RPMI8226 (cell line): ENCODE results near the gene ZDHHC21.

Source experiments
- DNase-seq: peaks from one replicate; pipeline ENCODE4 v3.0.0-alpha.2; 2015

The ZDHHC21 gene, protein sequence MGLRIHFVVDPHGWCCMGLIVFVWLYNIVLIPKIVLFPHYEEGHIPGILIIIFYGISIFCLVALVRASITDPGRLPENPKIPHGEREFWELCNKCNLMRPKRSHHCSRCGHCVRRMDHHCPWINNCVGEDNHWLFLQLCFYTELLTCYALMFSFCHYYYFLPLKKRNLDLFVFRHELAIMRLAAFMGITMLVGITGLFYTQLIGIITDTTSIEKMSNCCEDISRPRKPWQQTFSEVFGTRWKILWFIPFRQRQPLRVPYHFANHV

DNA sequence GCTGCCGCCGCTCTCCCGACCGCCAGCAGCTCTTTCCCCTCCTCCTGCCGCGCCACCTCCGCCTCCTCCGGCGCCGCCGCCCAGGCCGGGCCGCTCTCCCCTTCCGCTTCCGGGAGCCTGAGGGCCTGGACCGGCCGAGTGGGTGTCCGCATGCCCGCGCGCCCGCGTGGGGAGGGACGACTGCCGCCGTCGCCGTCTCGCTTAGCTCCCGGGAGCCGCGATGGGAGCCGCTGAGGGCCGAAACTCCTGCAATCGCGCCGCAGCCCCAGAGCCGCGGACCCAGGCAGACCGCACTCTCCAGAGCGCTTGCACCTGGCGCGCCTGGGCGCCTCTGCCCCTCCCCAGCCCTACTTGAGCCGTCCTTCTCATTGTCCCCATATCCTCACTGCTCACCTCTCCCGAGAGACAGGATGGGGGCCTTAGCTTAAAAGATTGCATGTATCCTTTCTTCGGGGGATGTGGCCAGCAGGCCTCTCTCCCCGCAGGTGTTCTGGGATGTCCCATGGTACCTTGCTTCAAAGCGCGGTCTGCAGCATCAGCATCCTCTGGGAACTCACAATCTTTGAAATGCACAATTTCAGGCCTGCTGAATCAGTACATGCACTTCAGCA lies at the start of gene ZDHHC21:
Gene ZDHHC21, minus strand, starts transcription at position 182 of the 611 bp plus-strand sequence. CDS start 19,092 bp downstream, outside the sequence.
- peak; percentile 80 for DNase-seq

- no peak for DNase-seq
These were observed 48.1 kb upstream of the ZDHHC21 start for GRCh38 chr9:14741369-14741768.

- no peak for DNase-seq
These were observed 39.9 kb upstream of the ZDHHC21 start for GRCh38 chr9:14733133-14733532.

GRCh38 chr9:14731294-14731981 lies 38.2 kb upstream of the ZDHHC21 start:
- DNase-seq: no peak

- DNase-seq: no peak
These were observed 37.2 kb upstream of the ZDHHC21 start for GRCh38 chr9:14730461-14730898.

- DNase-seq: no peak
These were observed 30.1 kb upstream of the ZDHHC21 start for GRCh38 chr9:14723301-14723700.

DNA sequence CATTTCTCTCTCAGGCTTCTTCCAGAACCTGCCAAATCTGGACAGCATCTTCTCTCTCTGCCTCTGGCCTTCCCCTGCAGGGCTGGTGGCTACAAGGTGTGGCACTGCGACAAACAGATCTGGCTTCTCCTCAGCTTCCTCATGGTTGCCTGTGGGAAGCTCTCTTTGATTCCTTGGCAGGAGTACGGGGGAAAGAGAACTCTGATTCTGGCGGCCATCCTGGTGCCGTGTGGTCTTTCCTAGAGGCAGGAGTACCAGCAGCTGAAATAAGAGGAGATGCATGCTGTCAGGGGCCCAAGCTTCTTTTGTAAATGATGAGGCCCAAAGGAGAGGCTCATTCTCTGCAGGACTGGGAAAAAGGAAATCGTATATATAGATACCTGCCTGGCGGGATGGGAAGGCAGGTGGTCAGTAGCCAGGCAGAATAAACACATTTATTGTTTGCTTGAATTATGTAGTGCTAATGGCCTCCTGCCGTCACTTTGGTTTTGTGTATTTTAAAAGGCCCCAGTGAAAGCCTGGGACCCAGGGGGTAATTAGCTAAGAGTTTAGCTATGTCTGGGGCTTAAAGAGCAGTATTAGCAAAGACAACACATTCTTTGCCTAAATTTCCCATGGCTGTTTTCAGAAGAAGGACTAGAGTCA lies 29.3 kb upstream of the ZDHHC21 start, which contains the start of gene CER1:
Gene CER1, minus strand, starts transcription at position 343 of the 645 bp plus-strand sequence. Its CDS starts 61 bp downstream, at position 282.
- no peak for DNase-seq

GRCh38 chr9:14719231-14719923 lies 26.1 kb upstream of the ZDHHC21 start:
- DNase-seq: no peak

DNA sequence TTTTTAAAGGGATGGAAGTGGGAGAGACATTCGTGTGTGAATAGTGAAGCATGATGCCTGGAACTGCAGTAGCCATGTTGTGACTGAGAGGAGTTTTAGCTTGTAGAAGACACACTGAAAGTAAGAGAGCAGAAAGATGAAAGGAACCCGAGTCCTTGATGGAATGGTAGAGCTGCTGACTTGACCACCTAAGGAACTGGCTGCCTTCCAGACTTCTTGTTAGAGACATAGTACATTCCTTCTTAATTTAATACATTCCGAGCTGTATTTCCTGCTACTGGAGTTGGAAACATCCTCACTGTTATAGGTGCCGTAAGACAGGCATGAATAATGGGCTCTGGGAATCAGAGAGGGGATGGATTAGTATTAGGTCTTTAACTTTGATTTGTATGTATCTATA lies 21.9 kb upstream of the ZDHHC21 start:
- DNase-seq: no peak

- no peak for DNase-seq
These were observed 20.0 kb upstream of the ZDHHC21 start for GRCh38 chr9:14713187-14713767.

DNA sequence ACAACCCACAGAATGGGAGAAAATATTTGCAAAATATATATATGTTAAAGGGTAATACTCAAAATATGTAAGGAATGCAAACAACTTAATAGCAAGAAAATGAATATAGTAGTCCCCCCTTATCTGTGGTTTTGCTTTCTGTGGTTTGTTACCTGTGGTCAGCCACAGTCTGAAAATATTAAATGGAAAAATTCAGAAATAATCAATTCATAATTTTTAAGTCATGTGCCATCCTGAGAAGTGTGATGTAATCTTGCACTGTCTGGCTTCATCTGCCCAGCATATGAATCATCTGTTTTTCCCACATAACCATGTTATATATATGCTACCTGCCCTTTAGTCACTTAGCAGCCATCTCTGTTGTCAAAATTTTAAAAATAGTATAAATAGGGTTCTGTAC lies 17.6 kb upstream of the ZDHHC21 start:
- DNase-seq: no peak

DNA sequence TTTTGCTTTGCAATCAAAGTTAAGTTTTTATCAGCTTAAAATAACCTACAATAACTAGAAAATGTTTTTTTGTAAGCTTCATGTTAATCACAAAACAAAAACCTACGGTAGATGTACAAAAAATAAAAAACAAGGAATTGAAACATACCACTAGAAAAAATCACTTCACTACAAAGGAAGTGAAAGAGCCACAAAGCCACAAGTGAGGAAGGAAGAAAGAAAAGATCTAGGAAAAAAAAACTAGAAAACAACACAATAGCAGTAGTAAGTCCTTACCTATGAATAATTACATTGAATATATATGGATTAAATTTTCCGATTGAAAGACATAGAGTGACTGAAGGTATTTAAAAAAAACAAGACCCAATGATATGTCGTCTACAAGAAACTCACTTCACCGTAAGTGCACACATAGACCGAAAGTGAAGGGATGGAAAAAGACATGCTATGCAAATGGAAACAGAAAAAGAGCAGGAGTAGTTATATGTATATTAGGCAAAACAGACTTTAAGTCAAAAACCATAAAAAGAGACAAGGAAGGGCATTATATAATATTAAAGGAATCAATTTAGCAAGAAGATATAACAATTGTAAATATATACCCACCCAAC lies 13.4 kb upstream of the ZDHHC21 start:
- no peak for DNase-seq

DNA sequence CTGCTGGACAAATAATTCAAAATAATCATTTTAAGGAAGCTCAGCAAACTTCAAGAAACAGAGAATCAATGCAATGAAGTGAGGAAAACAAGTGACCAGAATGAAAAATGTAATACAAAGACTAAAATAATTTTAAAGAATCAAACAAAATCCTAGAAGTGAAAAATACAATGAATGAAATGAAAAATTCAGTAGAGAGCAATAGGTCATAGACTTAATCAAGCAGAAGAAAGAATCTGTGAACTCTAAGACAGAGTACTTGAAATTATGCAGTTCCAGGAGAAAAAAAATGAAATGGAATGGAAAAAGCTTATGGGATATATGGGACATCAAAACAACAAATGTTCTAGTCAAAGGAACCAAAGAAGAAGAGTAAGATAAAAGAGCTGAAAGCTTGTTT lies 11.8 kb upstream of the ZDHHC21 start:
- DNase-seq: no peak

GRCh38 chr9:14704281-14704680 lies 11.0 kb upstream of the ZDHHC21 start:
- DNase-seq: no peak

DNA sequence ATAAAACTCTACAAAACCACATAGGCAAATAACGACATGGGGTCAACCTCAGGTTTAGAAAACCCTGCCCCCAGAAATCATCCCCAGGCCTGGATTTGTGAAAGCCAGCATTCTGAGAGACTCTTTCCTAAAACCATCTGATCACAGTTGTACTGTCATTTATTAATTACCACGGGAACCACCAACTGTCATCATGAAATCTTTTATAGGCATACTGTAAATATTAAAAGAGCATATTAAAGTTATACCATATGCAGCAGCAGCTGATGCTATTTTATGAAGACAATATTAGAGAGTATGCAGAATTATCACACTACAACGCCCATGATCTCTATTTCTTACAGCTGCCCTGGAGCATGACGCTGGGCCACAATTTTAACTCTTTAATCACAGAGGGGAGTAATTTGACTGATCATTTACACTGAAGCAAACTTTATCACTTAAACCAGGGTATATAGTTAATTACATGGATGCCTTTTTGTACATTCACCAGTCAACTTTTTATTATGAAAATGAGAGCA lies 9.0 kb upstream of the ZDHHC21 start:
- no peak for DNase-seq

- no peak for DNase-seq
These were observed 572 bp downstream of the ZDHHC21 start for GRCh38 chr9:14692470-14693250.

DNA sequence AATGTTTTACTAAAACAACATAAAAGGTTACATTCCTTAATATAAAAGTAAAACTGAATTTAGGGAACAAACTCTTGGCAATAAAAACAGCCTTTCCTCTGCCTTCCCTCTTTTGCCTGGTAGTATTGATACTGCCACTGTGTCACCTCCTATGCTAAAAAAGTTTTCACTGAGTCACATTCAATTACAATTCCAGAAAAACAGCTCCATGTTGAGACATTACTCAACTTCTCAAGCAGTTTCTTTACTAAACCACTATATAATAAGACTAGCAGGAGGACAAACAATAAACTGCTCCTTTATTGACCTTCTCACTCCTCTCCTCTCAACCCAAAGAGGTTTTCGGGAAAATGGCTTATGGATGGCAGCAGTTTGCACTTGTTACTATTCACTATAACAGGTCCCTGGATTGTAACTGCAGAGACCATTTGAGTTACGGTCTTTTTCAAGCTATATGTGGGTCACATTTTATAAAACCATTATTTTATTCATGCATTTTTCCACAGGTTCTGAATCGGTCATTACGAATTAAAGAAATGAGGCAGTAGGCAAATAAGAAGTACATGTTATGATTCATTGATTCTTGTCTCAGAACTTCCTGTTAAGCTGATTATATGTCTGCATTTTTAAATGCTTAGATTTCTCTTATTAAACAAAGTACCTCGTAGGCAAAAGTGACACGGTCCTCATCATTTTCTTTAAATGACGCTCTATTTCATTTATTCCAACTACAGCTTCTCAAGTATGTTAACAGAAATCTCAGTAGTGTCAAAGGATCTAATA lies 2.1 kb downstream of the ZDHHC21 start:
- no peak for DNase-seq

GRCh38 chr9:14687042-14687719 lies 6.1 kb downstream of the ZDHHC21 start:
- no peak for DNase-seq

DNA sequence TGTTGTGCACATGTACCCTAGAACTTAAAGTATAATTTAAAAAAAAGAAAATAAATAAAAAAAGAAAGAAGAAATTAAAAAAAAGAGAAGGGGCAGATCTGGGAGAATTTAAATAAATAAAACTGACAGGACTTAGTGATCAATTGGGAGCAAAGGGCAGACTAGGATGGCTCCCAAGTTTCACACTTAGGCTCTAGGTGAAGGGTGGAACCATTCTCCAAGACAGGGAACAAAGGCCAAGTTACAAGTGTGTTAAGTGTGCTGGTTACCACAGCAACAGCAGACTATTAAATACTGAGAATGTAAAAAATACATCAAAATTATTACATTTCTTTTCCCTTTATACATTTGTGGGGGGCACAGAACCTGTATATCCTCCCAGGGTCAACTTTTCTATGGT lies 7.1 kb downstream of the ZDHHC21 start:
- DNase-seq: no peak
